ENCODE data around the gene LCORL.

- TF ChIP-seq, protein P1, sequence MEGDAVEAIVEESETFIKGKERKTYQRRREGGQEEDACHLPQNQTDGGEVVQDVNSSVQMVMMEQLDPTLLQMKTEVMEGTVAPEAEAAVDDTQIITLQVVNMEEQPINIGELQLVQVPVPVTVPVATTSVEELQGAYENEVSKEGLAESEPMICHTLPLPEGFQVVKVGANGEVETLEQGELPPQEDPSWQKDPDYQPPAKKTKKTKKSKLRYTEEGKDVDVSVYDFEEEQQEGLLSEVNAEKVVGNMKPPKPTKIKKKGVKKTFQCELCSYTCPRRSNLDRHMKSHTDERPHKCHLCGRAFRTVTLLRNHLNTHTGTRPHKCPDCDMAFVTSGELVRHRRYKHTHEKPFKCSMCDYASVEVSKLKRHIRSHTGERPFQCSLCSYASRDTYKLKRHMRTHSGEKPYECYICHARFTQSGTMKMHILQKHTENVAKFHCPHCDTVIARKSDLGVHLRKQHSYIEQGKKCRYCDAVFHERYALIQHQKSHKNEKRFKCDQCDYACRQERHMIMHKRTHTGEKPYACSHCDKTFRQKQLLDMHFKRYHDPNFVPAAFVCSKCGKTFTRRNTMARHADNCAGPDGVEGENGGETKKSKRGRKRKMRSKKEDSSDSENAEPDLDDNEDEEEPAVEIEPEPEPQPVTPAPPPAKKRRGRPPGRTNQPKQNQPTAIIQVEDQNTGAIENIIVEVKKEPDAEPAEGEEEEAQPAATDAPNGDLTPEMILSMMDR (IDR thresholded peaks at IDR 0.05), result no peak
- no peak for TF ChIP-seq POLR2A (IDR thresholded peaks at IDR 0.05)
These were observed 161.7 kb downstream of the LCORL start for GRCh38 chr4:17859793-17860406.
